ENCODE measurements around the gene TNFRSF6B.

TNFRSF6B gene

GRCh38 chr20:63731410-63731809, 35.0 kb downstream of the TNFRSF6B start:
- no peak overlapping the region for H3K27ac ChIP-seq

GRCh38 chr20:63732118-63733095, 36.0 kb downstream of the TNFRSF6B start:
- H3K27ac ChIP-seq = no peak overlapping the region
- TF ChIP-seq ZFX (IDR thresholded peaks at IDR 0.05; ENCODE audit: borderline replicate concordance) (no peak), CTCF (IDR thresholded peaks at IDR 0.05) (no peak)

More at GRCh38 chr20:63731410-63731809, 35.0 kb downstream of the TNFRSF6B start:
- TF ChIP-seq ZFX (IDR thresholded peaks at IDR 0.05; ENCODE audit: borderline replicate concordance) (no peak), CTCF (IDR thresholded peaks at IDR 0.05) (no peak)

- TF ChIP-seq ZFX (IDR thresholded peaks at IDR 0.05; ENCODE audit: borderline replicate concordance) = no peak
- TF ChIP-seq CTCF (IDR thresholded peaks at IDR 0.05) = no peak
- H3K27ac ChIP-seq = no peak overlapping the region
Measured at GRCh38 chr20:63733117-63733516, 36.7 kb downstream of the TNFRSF6B start.

- H3K27ac ChIP-seq = no peak overlapping the region
- no peak for TF ChIP-seq ZFX (IDR thresholded peaks at IDR 0.05; ENCODE audit: borderline replicate concordance)
- no peak for TF ChIP-seq CTCF (IDR thresholded peaks at IDR 0.05)
Measured at GRCh38 chr20:63733579-63734081, 37.2 kb downstream of the TNFRSF6B start.

GRCh38 chr20:63734111-63734945, 37.9 kb downstream of the TNFRSF6B start:
- no peak overlapping the region for H3K27ac ChIP-seq

More at GRCh38 chr20:63734111-63734945, 37.9 kb downstream of the TNFRSF6B start:
- no peak for TF ChIP-seq ZFX (IDR thresholded peaks at IDR 0.05; ENCODE audit: borderline replicate concordance)
- no peak for TF ChIP-seq CTCF (IDR thresholded peaks at IDR 0.05)

Data from 22Rv1 (cell line).